ENCODE measurements around the gene CFB. TPM values are rescaled to one million over a fixed set of nuclear protein-coding genes. Genes with fewer than 3 reads are reported as not detected.
A peak's percentile ranks its signal among the peaks of the same experiment; 100 is the strongest.

CFB gene
- total RNA-seq = 10 to 100 TPM; 32.1 to 48.6 TPM

DNA sequence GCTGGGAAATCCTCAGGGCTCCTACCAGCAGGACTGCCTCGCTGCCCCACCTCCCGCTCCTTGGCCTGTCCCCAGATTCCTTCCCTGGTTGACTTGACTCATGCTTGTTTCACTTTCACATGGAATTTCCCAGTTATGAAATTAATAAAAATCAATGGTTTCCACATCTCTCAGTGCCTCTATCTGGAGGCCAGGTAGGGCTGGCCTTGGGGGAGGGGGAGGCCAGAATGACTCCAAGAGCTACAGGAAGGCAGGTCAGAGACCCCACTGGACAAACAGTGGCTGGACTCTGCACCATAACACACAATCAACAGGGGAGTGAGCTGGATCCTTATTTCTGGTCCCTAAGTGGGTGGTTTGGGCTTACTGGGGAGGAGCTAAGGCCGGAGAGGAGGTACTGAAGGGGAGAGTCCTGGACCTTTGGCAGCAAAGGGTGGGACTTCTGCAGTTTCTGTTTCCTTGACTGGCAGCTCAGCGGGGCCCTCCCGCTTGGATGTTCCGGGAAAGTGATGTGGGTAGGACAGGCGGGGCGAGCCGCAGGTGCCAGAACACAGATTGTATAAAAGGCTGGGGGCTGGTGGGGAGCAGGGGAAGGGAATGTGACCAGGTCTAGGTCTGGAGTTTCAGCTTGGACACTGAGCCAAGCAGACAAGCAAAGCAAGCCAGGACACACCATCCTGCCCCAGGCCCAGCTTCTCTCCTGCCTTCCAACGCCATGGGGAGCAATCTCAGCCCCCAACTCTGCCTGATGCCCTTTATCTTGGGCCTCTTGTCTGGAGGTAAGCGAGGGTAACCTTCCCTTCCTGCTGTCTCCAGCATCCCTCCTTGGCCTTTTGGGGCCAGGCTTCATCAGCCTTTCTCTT lies at the start of gene CFB:
Gene CFB, plus strand, starts transcription at position 589 of the 863 bp plus-strand sequence. Its CDS starts 127 bp downstream, at position 716.
- Histone ChIP-seq H3K27me3 (replicated peaks; ENCODE audit: insufficient read depth) (no peaks in the 10 kb centered on the region), H3K9me3 (no peaks in the 10 kb centered on the region), H3K27ac (peak within 1 kb of the TSS; percentile 84 to 85), H3K4me3 (no peak within 1 kb of the TSS), H3K36me3 (no peaks in the 10 kb centered on the region), H3K4me1 (replicated peaks) (peaks cover 13% of the 10 kb centered on the region)
- TF ChIP-seq, protein P1, sequence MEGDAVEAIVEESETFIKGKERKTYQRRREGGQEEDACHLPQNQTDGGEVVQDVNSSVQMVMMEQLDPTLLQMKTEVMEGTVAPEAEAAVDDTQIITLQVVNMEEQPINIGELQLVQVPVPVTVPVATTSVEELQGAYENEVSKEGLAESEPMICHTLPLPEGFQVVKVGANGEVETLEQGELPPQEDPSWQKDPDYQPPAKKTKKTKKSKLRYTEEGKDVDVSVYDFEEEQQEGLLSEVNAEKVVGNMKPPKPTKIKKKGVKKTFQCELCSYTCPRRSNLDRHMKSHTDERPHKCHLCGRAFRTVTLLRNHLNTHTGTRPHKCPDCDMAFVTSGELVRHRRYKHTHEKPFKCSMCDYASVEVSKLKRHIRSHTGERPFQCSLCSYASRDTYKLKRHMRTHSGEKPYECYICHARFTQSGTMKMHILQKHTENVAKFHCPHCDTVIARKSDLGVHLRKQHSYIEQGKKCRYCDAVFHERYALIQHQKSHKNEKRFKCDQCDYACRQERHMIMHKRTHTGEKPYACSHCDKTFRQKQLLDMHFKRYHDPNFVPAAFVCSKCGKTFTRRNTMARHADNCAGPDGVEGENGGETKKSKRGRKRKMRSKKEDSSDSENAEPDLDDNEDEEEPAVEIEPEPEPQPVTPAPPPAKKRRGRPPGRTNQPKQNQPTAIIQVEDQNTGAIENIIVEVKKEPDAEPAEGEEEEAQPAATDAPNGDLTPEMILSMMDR (IDR thresholded peaks at IDR 0.05) = peak in 1 of 4 experiments; percentile 3
- TF ChIP-seq POLR2AphosphoS5 (IDR thresholded peaks at IDR 0.05) (peak; percentile 75), POLR2A (IDR thresholded peaks at IDR 0.05) (peak; percentile 63)
- WGBS = 33% methylated on average over 11 of the region's 11 CpGs
- intact Hi-C loops (cut with DNase I) = loop anchor here (5.0 kb wide), 1 partner anchor 263 kb away; the partner anchor contains the start of gene LY6G5C
- DNase-seq (ENCODE audit: low spot score) = peak; percentile 83

DNA sequence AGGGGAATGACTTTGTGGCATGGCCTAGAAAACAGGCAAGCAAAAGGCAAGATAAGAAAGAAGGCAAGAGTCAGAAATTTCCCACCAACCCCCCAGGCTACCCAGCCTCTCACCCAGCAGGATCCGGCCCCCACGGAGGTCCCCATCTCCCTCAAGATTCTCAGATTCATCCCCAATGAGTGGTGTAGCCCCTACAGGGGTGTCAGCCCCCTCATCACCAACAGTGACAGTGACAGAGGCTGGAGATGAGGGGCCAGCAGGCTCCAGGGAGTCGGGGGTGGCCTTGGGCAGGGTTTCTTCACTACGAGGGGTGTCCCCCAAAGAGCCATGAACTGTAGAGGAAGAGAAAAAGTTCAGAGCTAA lies 49.4 kb upstream of the CFB start:
- peak overlapping the region; percentile 81 to 93 for H3K27ac ChIP-seq
- H3K4me3 ChIP-seq = peak overlapping the region; percentile 86 to 99
- 23% methylated on average over 4 of the region's 4 CpGs for WGBS
- TF ChIP-seq POLR2AphosphoS5 (IDR thresholded peaks at IDR 0.05) (no peak), POLR2A (IDR thresholded peaks at IDR 0.05) (no peak)
- TF ChIP-seq, protein P1 (IDR thresholded peaks at IDR 0.05) = no peak
- H3K4me1 ChIP-seq (replicated peaks) = no peaks in the 10 kb centered on the region
- H3K36me3 ChIP-seq = no peaks in the 10 kb centered on the region
- H3K27me3 ChIP-seq (replicated peaks; ENCODE audit: insufficient read depth) = no peaks in the 10 kb centered on the region
- no peaks in the 10 kb centered on the region for H3K9me3 ChIP-seq
- intact Hi-C loops (cut with DNase I) = loop anchor here (2.0 to 5.0 kb wide), 3 partner anchors 32 to 281 kb away; partner anchors contain the start of genes AGPAT1, DDAH2 and RNF5
- DNase-seq (ENCODE audit: low spot score) = no peak

DNA sequence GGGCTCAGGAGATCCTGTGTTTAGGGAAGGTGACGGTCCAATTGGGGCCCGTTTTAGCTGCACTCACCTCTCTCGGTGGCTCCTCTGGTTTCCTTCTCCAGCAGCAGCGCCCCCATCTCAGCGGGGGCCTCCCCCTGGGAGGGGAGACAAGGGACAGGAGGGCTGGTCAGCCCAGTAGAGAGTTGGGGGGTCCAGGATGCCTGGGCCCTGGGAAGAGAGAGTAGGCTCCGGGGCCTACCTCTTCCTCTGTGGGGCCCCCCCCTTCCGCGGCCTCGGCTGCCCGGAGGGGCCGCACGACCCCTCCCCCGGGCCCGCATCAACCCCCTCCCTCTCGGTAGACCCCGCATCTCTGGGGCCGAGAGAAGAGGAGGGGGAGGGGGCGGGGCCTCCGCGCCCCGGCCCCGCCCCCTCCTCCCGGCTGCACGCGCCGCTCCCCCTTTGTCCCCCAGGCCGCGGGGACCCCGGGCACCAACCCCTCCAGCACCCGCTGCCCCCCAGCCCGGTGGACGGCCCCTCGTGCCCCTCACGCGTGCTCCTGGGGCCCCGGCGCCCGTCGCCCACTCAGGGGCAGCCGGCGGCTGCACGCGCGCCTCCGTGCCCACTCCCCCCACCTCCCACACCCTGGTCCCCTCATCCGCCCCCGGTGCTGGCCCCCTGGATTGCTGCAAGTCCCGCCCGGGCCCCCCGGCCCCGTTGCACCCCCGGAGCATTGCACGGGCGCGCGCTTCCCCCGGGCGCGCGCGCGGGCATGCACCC lies 48.9 kb upstream of the CFB start:
- Histone ChIP-seq H3K27me3 (replicated peaks; ENCODE audit: insufficient read depth) (no peaks in the 10 kb centered on the region), H3K27ac (peak overlapping the region; percentile 81 to 93), H3K4me3 (peak overlapping the region; percentile 86 to 99), H3K36me3 (no peaks in the 10 kb centered on the region), H3K4me1 (replicated peaks) (no peaks in the 10 kb centered on the region), H3K9me3 (no peaks in the 10 kb centered on the region)
- intact Hi-C loops (cut with DNase I) = loop anchor here (2.0 to 5.0 kb wide), 3 partner anchors 32 to 280 kb away; partner anchors contain the start of genes AGPAT1, DDAH2 and RNF5
- 0% methylated on average over 16 of the region's 62 CpGs for WGBS
- DNase-seq (ENCODE audit: low spot score) = no peak
- TF ChIP-seq POLR2A (IDR thresholded peaks at IDR 0.05) (no peak), POLR2AphosphoS5 (IDR thresholded peaks at IDR 0.05) (no peak)
- TF ChIP-seq, protein P1 (IDR thresholded peaks at IDR 0.05) = no peak

- Histone ChIP-seq H3K27me3 (replicated peaks; ENCODE audit: insufficient read depth) (no peaks in the 10 kb centered on the region), H3K36me3 (no peaks in the 10 kb centered on the region), H3K27ac (peak within 1 kb of the TSS; percentile 89 to 93), H3K4me1 (replicated peaks) (peaks cover 2% of the 10 kb centered on the region), H3K4me3 (peak within 1 kb of the TSS; percentile 86 to 99), H3K9me3 (no peaks in the 10 kb centered on the region)
- DNase-seq (ENCODE audit: low spot score) = peak; percentile 84
- TF ChIP-seq, protein P1 (IDR thresholded peaks at IDR 0.05) = peak in 2 of 4 experiments; percentile 35 to 58
- peak; percentile 85 for TF ChIP-seq POLR2A (IDR thresholded peaks at IDR 0.05)
- peak; percentile 86 for TF ChIP-seq POLR2AphosphoS5 (IDR thresholded peaks at IDR 0.05)
- under 1% methylated on average over 23 of the region's 49 CpGs for WGBS
- intact Hi-C loops (cut with DNase I) = loop anchor here (2.0 to 5.0 kb wide), 3 partner anchors 33 to 280 kb away; partner anchors contain the start of genes AGPAT1, DDAH2 and RNF5
Measured at GRCh38 chr6:31897612-31898382, 48.1 kb upstream of the CFB start, which contains the start of gene EHMT2. EHMT2 (minus strand) TSS chr6:31897698; CDS start chr6:31897677, 21 bp downstream.

Data from prostate gland (tissue), 2 donors.